Neural progenitor cell (in vitro differentiated cells): ENCODE measurements around the gene AQP10.

Experiments
- EZH2 ChIP-seq: fragments of 200-600 bp; sonication (generic); IDR thresholded peaks from 2 replicates; pipeline ENCODE4 v1.6.1; 2017; ENCODE audit warnings: antibody characterized with exemption, mild to moderate bottlenecking, moderate library complexity
- EZH2phosphoT487 ChIP-seq: fragments of 200-600 bp; sonication (generic); IDR thresholded peaks from 2 replicates; pipeline ENCODE4 v1.6.1; 2017; ENCODE audit warnings: antibody characterized with exemption
- TF ChIP-seq, protein P1 (sequence below): fragments of 200-600 bp; sonication (generic); IDR thresholded peaks from 2 replicates; pipeline ENCODE4 v1.5.1; 2017; ENCODE audit warnings: antibody characterized with exemption, mild to moderate bottlenecking

GRCh38 chr1:154348429-154349076, 27.7 kb downstream of the AQP10 start:
- no peak for TF ChIP-seq EZH2
- TF ChIP-seq, protein P1, sequence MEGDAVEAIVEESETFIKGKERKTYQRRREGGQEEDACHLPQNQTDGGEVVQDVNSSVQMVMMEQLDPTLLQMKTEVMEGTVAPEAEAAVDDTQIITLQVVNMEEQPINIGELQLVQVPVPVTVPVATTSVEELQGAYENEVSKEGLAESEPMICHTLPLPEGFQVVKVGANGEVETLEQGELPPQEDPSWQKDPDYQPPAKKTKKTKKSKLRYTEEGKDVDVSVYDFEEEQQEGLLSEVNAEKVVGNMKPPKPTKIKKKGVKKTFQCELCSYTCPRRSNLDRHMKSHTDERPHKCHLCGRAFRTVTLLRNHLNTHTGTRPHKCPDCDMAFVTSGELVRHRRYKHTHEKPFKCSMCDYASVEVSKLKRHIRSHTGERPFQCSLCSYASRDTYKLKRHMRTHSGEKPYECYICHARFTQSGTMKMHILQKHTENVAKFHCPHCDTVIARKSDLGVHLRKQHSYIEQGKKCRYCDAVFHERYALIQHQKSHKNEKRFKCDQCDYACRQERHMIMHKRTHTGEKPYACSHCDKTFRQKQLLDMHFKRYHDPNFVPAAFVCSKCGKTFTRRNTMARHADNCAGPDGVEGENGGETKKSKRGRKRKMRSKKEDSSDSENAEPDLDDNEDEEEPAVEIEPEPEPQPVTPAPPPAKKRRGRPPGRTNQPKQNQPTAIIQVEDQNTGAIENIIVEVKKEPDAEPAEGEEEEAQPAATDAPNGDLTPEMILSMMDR, result no peak
- TF ChIP-seq EZH2phosphoT487, result no peak
